Activated CD4-positive, alpha-beta T cell treated with anti-CD3 and anti-CD28 coated beads for 4 hours (primary cell): ENCODE measurements around the gene MYT1.
"Not testable (repeated sequence)": the region's sequence is repeated elsewhere in the genome, so short reads cannot be mapped to it uniquely, and the experiment has no call there.

Experiments used
- DNase-seq, 2 donors: peaks; one replicate each; pipeline ENCODE4 v3.0.0-alpha.2; 2020

The MYT1 gene

DNA sequence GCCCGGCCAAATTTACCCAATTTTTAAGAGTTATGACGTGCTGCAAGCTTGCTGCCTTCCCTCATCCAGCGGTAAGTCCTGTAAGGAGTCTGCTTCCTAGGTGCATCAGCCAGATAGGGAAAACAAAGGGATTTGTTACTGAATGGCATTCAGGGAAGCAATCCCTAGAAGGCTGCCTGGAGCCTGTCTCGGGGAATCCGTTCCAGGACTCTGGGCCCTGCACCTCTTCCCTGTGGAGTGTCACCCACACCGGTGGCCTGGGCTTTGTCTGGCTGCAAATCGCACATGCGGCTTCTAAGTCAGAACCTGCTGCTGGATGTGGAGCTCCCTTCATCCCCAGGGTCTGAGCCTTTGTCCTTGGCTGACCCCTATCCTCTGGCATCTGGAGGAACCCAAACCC, 7.0 kb downstream of the MYT1 start:
- no peak for DNase-seq

DNA sequence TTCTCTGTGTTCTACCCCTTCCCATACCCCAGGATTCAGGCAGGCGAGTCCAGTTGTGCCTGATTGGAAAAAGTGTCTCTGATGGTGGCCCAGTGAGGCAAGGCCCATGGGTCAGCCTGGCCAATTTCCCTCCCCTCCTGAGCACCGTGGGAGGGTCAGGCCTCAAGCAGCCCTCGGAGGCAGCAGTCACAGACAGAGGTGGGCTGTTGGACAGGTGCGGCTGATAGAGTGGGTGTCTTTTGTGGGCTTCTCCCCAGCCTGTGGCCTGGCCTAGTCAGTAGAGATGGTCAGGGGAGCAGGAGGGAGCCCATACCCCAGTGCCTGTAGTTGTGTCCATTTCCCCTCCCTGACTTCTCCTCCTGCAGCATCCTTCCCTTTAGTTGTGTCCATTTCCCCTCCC, 8.9 kb downstream of the MYT1 start:
- DNase-seq, result no peak

DNA sequence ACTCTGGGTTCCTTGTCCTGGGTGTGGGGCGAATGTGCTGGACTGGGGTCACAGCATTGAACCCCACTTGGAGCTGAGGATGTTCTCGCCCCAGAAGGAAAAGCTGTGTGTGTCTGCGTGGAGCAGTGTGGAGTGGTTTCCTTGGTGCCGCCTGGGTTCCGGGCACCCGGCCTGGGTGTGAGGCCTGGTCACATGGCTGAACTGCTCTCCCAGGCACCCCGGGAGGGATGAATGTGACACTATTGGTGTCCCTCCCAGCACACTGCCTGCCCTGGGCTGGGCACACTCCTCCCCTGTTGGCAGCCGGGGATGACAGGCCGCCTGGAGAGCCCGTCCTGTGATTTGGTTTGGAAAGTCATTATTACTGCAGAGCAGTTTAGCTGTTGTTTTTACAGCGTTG, 12.3 kb downstream of the MYT1 start:
- DNase-seq, result no peak

DNA sequence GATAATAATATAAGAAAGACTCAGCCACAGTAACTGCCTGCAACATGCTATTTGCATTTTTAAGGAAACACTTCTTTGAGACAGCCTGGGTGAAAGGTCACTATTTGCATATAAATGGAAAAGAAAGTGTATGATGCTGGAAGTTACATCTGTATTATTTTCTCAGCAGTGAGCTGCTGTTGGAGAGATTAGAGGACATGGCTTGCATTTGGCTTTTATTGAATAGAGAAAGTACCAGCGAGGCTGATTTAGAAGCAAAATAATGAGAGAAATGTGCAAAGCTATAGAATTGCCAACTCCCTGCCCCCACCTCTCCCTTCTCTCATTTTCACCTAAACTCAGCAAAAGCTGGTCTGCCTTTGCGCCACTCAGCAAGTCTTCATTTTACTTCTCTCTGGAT, 12.7 kb downstream of the MYT1 start:
- DNase-seq, result no peak

DNA sequence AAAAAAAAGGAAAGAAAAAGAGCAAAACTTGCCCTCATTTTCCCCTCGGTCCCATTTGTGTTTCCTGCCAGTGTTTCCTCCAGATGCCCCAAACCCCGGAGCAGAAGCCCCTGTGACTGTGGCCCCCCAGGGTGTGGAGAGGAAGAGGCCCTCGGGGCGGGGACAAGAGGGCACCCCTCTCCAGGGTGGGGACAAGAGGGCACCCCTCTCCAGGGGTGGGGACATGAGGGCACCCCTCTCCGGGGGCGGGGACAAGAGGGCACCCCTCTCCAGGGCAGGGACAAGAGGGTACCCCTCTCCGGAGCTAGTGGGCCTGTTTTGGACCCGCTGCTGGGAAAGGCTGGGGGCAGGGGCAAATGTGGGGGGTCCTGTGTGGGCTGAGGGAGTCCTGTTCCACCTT, 13.1 kb downstream of the MYT1 start:
- DNase-seq, result no peak

DNA sequence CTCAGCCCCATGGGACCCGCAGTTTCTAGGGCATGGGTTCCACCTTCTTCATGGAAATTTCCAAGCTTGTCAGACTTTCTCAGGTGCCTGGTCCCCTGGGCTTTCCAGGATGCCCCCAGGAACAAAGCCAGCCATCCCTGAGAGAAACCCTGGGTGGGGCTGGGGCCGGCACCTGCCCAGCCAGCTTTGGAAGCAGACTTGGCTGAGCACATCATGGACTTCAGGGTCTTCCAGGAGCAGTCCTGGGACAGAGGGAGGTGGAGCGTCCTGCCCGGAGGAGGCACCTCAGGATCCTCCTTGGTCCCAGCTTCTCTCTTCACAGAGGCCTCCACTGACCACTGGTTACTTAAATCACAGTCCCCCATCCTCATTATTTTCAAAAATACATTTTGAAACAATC, 13.5 kb downstream of the MYT1 start:
- DNase-seq, result no peak

DNA sequence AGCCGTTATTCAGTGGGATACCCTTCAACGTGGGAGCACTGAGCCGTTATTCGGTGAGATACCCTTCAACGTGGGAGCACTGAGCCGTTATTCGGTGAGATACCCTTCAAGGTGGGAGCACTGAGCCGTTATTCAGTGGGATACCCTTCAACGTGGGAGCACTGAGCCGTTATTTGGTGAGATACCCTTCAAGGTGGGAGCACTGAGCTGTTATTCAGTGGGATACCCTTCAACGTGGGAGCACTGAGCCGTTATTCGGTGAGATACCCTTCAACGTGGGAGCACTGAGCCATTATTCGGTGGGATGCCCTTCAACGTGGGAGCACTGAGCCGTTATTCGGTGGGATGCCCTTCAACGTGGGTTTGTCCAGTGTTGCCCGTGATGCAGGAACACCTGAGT, 14.7 kb downstream of the MYT1 start:
- DNase-seq, result not testable (repeated sequence)

DNA sequence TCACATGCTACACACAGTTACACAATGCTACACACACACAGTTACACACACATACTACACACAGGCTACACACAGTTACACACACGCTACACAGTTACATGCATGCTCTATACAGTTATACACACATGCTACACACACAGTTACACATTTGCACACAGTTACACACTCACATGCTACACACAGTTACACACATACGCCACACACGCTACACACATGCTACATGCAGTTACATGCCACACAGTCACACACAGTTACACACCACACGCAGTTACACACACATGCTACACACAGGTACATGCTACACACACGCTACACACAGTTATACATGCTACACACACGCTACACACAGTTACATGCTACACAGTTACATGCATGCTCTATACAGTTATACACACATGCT, 15.6 kb downstream of the MYT1 start:
- no peak for DNase-seq

DNA sequence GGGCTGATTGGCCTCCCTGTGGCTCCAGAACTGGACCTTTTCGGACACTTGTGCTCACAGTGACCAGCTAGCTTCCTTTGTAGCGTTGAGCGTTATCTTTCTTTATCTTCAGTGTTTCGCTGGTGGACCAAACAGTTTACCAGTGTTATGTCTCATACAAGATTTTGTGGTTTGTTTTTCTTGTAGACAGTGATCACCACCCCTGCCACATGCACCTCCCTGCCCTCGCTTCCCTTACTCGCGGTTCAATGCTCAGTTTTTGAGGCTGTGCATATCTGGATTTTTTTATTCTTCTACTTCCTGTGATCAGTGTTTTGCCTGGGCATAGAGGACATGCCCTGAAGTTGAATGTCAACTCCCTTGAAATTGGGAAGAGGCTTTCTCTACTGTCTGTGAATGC, 16.4 kb downstream of the MYT1 start:
- DNase-seq, result no peak

DNA sequence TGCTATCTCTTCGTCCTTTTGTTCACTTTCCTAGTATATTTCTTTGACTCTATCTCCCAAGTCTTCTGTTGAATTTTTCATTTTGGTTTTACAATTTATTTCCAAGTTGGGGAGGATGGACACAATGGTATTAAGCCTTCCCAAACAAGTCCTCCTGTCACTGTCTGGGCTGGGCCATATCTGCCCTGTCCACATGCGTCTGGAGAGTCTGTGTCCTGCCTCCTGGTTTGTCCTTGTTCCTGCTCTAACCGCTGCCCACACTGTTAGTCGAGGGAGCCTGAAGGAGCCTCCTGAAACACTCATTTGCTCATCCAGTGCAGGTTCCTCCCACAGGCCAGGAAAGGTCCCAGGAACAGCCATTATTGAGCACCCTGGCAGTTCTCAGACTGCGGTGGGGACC, 17.1 kb downstream of the MYT1 start:
- DNase-seq, result no peak

DNA sequence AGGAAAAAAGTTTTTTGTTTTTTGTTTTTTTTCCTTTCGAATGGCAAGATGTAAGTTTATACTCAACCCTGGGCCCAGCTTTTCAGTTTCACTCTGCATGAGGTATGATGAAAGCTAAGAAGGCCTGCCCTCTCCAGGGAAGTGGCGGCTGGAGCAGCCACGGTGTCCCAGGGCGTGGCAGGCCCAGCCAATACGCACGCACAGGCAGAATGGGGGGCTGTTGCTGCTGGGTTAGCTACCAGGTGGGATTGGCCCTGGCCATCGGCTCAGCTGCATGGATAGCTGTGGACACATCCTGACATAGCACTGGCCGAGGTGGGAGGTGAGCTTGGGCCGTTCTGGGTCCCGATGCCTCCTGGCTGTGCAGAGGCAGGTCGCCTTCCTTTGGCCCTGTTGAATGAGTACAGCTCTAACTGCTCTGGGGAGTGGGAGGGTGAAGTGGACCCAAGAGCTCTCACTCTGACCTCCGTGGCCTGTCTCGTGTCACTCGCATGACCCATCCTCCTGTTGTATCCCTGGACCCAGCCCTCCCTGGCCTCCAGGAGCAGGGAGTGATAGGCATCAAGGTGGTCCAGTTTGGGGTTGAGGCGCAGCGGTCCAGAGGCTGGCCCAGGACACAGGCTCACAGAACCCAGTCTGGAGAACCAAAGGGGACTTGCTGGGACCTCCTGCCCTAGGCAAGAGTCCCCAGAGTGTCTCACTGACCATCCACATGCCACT, 18.1 kb downstream of the MYT1 start:
- no peak for DNase-seq

DNA sequence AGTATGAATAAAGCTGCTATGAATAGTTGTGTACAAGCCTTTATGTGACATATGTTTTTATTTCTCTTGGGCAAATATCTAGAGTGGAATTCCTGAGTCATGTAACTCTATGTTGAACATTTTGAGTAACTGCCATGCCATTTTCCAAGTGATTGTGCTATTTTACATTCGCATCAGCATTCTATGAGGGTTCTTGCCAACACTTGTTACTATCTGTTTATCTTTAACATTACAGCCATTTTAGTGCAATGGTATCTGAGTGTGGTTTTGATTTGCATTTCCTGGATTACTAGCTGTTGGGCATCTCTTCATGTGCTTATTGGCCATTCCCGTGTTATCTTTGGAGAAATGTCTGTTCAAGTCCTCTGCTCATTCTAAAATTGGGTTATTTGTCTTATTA, 19.1 kb downstream of the MYT1 start:
- DNase-seq, result no peak

DNA sequence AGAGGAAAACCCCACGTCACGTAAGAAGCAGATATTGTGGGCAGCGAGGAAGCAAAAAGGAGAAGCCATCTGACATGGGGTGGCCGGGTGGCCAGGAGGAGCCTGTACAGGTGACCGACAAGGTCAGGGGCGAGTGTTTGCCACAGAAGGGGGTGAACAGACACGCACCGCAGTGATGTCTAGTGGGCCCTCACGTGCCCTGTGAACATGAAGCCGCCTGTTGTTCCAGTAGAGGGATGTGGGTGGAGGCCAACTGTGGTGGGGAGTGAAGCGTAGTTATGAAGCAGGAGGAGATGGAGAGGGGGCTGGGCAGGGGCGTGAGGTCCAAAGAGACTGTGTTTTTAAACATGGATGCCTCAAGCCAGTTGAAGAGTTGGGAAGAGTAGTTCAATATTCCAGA, 20.5 kb downstream of the MYT1 start:
- no peak for DNase-seq

DNA sequence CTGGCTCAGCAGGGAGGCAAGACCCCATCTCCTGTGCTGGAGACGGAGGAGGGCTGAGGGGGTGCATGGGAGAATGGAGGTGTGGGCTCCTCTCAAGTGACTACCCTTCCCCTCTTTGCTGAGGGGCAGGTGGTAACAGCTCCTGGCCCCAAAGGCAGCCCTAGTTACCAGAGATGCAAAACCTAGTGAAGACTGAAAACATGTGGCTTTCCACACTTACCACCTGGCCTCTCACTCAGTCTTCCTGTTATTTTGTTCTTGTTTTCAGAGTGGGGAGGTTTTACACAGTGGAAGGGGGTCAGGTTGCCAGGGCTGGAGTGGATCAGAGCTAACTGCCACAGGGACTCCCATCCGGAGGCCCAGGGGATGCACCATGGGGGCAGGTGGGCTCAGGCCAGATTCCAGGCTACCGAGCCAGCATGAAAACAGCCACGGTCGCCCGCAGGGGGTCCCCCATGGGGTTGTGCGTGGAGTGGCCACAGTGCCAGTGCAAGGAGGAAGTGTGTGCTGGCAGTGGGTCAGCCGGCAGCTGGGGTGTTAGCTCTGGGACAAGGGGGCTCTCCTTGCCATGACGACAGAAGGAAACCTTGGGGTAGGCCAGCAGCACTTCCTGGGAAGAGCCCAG, 21.1 kb downstream of the MYT1 start:
- DNase-seq, result no peak

DNA sequence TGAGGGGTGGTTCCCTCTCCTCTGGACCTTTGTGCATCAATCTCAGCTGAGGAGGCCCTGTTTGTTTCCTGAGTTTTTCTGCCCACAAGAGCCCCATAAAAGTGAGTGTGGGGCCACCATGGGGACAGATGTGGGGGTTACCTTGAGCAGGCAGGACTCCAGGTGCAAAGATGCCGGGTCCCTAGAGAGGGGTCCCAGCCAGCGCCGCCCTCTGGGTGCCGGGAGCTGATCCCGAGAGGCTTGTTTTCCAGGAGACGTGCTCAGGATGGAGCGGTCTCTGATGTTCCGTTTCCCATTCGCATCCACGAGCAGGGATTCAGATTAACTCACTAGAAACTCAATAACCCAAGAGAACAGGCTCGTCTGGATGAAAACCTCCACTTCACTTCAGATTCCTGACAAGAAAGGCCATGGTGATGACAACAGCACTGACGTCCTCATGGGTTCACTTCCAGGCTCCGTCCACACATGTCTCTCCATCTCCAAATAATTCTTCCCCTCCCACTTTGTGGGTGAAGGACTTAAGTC, 21.9 kb downstream of the MYT1 start:
- no peak for DNase-seq

DNA sequence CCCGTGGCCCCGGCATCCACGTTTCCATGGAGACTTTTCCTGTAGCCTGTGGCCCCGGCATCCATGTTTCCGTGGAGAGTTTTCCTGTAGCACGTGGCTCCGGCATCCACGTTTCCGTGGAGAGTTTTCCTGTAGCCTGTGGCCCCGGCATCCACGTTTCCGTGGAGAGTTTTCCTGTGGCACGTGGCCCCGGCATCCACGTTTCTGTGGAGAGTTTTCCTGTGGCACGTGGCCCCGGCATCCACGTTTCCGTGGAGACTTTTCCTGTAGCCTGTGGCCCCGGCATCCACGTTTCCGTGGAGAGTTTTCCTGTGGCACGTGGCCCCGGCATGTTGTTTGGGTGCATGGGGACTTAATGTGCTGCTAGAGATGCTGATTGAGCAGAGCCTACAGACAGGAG, 23.0 kb downstream of the MYT1 start:
- not testable (repeated sequence) for DNase-seq

DNA sequence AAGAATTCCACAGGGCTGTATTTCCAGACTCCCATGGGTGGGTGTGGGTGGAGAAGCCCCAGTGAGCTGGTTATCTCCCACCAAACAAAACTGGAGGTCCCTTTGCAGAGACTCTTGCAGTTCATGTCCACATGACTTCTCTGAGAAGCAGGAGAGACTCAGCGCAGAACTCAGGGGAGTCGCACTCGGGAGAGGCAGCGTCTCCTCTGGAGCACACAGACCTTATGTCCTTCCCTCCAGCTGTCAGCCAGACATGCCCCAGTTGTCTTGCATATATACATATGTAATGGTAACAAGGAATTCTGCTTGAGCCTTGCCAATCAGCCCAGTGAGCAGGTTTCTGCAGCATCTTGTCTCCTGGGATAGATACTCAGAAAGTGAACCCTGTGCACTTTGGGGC, 23.8 kb downstream of the MYT1 start:
- no peak for DNase-seq

DNA sequence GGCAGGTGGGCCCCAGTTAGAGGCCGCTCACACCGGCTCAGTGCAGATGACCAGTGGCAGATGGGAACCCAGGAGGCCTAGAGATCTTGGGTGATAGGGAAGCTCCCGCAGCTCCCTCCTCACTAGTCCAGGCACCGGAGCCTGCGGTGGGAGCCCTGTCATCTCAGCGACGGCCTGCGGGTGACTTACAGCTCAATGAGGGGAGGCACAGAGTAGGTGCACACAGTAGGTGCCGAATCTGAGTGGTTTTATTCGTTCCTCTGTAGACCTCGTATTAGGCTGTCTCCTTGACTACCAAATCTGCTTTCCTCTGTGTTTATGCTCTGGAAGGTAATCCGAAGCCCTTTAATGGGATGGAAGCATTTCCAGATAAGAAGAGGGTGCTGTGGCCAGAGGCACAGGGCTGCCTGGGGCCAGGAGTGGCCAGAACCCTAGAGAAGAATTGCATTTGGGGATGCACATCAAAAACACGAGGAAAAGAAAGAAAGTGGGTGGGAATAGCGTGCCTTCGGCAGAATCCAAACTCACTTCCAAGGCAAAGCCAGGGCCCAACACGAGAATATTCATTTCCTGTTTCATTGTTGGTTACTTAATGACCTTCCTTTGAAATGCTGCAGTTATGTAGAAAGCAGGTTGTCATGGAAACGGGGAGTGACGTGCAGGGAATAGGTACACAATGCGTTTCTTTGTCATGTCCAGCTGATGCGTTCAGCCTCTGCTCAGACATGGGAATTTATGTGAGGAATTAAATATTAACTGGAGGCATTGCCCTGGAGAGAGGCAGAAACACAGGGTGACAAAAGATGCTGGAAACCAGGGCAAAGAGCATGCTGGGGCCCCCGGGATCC, 24.7 kb downstream of the MYT1 start:
- no peak for DNase-seq

DNA sequence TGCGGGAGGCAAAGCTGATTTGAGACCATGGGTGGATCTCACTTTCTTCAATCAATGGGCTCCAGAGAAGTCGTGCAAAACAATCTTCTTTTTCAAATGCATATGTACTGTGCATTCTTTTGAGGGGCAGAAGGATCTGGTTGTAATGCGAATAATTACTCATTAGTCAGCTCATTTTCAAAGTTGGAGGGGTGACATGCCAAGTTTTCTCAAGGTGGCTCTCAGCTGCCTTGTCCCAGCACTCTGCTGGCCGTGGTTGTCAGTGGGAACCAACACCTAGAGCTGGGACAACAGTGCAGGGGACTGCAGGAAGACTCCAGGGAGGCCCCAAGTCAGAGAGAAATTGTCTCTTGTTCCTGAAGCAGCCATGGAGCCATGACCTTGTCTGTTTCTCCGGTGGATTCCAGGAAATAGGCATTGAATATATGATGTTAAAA, 25.3 kb downstream of the MYT1 start:
- no peak for DNase-seq

DNA sequence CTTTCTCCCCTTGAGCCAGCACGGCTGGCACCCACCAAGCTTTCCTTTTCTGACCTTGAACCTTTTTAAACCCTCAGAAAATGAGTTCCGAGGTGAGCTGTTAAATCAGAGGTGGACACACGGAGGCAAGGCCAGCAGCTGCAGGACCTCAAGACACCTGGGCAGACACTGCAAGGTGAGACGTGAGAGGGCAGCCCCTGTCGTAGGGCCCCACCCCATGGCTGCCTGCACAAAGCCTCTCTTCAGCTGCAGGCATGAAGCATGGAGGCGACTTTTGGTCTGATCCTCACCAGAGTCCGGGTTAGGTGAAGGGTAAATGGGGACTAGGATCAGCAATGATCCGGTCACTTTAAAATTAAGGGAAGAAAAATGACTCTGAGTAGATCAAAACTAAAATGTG, 25.7 kb downstream of the MYT1 start:
- DNase-seq, result no peak

DNA sequence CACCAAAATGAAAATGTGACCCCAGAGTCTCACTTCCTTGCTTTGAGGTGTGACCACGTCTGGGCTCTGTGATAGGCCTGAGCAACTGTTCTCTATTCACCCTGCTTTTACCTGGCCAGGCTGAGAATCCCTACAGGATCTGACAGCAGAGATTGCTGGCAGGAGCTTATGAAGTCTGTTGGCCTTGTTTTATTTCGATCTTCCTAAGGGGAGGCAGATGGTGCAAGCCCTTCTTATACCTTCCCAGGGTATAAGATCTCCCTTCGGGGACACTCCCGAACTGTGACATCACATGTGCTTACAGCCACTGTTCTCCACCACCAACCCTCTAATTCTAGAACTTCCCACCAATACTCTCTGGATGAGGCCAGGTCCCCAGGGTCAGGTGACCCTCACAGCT, 26.8 kb downstream of the MYT1 start:
- no peak for DNase-seq

DNA sequence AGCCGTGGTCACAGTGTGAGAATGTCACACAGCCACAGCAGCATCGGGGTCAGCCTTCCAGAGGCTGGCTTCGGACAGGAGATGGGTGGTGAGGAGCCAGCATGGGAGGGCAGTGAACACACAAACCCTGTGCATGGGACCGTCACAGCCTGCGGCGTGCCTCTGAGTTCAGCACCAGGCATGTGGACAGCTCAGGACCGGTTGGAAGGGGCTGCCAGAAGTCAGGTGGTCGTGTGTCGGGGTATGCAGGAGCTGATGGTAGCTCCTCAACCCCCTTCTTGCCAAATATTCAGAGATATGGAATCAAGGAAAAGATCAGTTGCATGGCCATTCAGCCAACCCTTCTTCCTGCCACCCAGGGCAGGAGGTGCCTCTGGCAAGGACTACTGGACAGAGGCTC, 28.2 kb downstream of the MYT1 start:
- DNase-seq, result no peak

DNA sequence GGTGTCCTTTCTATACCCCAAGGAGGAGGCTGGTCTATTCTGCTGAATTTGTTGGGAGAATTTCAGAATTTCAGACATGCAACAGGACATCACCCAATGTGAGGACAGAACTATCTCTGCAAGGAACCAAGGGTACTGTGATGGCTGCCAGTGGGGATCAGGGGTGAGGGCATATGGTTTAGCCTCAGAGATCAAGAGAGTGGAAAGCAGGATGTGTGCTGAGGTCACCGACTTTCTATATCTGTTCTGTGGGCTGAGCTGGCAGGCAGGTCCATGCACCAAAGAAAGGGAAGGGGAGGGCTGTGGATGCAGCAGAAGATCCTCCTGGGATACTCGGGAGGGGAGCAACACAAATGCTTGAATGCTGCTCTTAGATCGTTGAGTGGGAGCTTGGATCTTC, 28.8 kb downstream of the MYT1 start:
- DNase-seq, result no peak

DNA sequence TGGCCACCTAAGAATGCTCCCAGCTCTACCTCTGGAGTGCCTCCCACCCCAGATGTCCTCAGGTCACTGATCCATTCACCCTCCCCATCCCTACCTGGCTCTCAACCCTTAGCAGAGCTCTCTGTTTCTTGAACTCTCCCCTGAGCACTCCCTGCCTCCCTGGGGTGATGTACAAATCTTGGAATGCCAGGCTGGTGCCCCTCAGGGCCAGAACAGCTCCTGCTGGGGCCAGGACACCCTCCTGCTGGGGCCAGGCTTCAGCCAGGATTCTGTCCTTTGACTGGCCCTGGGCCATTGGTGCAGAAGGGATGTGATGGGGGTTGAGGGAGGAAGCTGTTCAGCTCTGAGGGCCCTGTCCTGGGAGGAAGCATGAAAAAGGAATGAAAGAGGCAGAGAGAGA, 30.0 kb downstream of the MYT1 start:
- no peak for DNase-seq
